Body of pancreas (tissue), 4 donors: ENCODE measurements around the gene UBE2R2.

ENCODE experiments used
- CTCF ChIP-seq, 7 experiments: fragments of 450-650 bp in 4 of 7; fragments of 200-600 bp in 3 of 7; sonication (generic) in 3 of 7; IDR thresholded peaks; one replicate each; pipeline ENCODE4 v1.5.1; 2016 to 2019; ENCODE audit warnings: antibody characterized with exemption in 7 of 7
- POLR2A ChIP-seq, 3 donors: fragments of 450-650 bp; IDR thresholded peaks; one replicate each; pipeline ENCODE4 v1.6.1; 2016; ENCODE audit warnings: antibody characterized with exemption in 3 of 3, mild to moderate bottlenecking in 2 of 3

- TF ChIP-seq CTCF (IDR thresholded peaks at IDR 0.05) (no peak), POLR2A (IDR thresholded peaks at IDR 0.05) (no peak)
These were observed 77.4 kb downstream of the UBE2R2 start for GRCh38 chr9:33894316-33894715.
